ENCODE measurements around the gene CDS2.

Gene CDS2

DNA sequence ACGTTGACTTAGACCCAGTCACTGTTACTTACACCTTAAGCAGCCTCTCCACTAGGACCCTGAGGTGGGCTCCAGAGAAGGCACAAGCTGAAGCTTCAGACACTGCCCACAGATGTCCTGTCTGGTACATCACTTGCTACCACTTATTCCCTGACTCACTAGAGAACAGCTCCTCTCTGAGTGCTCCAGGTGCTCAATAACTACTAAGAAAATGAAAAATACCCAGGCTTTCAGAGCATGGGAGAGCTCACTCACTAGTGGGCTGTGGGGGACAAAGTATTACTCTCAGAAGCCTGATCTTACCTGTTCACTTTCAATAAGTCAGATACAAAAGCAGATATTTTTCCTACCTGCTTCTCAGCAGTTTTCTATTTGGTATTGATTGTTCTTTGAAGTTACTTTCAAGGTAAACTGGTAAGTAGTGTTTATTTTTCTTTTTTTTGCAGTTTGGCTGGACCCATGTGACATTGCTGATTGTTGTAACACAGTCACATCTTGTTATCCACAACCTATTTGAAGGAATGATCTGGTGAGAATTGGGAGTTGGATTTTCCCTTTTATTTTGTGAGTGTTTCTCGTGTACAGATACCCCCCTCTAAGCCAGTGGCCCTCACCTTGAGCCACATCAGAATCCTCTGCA lies 55.9 kb downstream of the CDS2 start:
- no peak for DNase-seq

DNA sequence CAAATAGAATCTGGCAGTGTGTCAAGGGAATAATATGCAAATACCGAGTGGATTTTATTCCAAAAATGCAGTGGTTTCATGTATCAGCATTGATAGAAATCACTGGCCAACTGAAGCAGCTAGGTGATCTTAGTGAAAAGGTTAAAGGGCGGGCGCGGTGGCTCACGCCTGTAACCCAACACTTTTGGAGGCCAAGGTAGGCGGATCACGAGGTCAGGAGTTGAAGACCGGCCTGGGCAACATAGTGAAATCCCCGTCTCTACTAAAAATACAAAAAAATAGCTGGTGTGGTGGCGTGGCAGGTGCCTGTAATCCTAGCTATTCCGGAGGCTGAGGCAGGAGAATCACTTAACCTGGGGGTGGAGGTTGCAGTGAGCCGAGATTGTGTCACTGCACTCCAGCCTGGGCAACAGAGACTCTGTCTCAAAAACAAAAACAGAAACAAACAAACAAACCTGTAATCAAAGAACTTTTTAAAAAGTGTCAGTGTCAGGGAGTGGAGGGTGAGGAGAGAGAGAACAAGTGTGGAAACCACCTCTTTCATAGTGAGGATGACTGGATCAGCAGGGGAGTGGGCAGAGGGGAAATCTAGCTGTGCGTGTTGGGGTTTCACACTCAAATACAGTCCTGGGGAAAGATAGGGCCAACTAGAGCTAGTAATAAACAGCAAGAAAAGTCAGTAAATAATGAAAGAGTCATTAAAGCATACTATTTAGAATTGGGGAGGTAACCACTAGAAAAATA lies 57.1 kb downstream of the CDS2 start:
- no peak for DNase-seq

DNA sequence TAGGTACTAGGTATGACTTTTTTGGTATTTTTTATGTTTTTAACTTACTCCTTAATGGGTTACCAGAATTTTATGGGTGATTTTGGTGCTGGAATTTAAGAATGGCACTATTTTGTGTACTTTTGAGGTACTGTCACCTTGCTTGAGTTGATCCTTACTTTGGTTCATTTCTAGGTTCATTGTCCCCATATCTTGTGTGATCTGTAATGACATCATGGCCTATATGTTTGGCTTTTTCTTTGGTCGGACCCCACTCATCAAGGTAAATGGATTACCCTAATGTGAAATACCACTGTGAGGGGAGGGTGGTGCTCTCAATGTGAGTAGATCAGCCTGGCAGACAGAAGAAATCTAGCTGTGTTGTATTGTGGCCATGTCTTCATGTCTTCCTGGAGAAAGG lies 57.9 kb downstream of the CDS2 start:
- DNase-seq, result no peak

DNA sequence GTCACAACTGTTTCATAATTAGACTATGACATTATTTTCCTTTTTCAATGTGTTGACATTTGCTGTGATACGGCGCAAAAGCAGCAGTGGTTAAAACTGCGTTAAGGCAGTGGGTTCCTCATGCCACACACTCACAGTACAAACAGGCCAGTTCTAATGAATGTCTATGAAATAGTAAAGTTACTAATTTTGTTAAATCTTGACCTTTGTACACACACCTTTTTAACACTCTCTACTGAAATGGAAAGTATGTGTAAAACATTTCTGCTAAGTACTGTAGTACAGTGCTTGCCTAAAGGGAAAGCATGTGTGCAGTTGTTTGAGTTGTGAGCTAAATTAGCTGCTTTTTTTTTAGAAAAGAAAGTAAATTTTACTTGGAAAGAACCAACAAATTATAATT lies 60.3 kb downstream of the CDS2 start:
- DNase-seq, result no peak

DNA sequence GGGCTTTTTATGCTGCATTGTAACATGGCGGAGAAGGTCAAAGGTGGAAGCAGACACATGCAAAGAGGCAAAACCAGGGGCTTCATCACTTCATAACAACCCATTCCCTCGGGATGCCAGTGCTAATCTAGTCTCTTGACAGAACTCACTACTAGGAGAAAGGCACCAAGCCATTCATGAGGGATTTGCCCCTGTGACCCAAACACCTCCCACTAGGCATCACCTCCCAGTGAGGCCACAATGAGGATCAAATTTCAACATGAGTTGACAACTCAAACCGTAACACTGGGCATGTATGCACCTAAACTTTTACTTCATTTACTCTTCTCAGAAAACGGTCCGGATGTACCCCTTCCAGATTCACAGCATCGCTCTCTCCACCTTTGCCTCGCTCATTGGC lies 61.9 kb downstream of the CDS2 start:
- no peak for DNase-seq

DNA sequence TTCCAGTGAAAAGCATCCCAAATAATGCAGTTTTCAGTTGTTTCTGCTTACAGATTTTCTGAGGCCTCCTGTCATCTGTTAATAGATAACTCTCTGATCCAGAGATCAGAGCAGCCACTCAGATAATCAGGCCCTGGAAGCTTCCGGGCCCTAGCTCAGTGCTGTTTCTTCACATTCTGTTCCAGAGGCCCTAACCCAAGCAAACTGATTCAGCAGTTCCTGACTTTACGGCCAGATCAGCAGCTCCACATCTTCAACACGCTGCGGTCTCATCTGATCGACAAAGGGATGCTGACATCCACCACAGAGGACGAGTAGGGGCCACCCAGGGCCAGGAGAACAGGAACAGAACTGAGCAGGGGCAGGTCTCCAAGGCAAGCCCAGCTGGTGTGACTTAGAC lies 63.1 kb downstream of the CDS2 start:
- no peak for DNase-seq

DNA sequence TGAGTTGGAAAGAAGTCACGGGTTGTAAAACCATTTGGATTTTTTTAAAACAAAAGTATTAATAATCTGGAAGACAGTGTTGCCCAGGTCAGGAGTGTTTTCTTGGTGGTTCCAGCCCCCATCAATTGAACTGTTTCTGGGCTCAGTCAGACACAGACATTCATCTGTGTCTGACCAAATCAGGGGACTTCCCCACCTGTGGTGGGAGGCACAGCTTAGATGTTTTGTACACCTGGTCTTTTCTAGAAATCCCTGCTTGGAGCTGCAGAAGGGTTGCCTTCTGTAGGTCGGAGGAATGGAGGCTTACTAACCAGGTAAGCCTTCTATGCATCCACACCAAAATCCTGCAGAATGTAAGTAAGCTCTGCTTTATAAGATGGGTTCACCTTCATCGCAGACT lies 63.6 kb downstream of the CDS2 start:
- DNase-seq, result no peak

DNA sequence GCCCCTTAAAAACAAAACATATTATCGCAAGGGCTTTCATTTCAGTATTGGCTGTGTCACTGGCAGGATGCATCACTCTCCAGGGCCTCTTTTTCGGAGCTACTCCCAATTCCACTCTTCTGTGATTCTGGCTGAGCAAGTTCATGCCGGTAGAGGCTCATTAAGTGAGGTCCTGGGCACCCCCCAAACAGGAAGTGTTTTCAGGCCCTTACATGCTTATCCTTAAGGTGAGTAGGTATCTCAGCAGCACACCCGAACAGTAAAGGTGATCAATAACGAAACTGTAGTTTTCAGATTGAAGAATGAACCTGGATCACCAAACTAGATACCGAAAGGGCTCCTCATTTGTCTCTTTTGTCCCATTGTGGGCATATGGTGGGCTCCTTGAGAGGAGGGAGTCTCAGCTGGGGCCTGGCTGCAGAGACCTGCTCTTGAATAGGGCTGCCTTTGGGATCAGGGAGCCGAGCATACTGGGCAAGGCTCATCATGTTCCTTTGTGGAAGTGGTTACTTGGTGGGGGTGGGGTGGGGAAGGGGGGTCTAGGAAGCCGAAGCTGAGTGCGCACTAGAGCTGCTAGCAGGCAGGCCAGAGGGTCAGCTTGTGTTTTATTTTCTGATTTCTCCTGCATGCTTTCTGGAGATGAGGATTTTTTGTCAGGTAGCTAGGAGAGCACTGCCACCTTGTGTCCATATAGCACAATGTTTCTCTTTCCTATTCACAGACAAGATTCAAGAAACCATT lies 65.2 kb downstream of the CDS2 start:
- peak; percentile 28 for DNase-seq

DNA sequence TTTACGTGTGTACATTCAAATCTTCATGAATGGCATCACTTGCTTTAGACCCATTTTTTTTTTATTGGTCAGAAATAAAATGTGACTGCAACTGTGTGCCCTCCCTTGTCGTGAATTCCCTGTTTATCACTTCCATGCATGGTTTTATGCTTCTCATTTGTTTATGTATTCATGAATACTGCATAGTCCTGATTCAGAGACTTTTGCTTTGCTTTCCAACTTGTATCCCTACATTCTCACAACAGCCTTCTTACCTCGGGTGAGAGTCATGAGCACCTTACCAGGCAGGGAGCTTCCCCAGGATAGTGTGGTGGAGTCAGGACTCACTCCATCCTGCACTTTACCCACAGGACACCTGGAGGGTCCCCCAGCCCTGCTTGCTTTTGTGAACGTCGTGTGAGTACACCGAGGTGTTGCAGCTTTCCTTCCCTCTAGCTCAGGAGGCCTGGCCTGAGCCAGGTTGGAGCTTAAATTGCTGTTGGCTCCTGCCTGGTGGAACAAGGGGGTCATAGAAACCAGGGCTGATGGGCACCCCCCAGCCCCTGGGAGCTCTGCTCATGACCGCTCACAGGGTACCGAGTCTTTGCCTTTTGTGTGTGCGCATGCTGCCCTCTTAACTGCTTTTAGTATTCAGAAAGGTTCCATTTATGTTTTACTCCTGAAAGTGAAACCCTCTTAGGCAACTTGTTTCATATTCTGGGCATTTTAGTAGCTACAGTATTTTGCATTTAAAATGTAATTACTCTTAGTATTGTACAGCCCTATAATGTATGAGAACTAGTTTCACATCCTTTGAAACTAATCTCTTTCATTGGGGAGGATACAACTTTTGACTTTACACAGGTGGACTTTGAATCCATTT lies 66.0 kb downstream of the CDS2 start:
- DNase-seq, result no peak

DNA sequence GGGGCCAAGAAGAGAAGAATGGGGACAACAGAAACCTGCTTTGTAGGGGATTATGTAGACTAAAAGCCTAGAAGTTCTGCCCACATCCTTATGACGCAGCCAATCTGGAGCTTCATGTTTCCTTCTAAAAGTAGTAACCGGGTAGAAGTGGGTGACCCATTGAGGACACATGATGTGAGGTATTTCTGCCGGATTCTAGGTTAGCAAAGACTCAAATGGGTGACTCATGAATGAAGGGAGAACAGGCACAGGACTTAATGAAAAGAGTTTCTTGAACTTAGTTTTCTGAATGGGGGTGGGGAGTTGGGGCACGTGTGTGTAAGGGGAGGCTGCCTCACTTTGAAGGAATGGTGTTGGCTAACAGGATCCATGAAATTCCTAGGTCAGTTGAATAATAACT lies 68.8 kb downstream of the CDS2 start:
- no peak for DNase-seq

DNA sequence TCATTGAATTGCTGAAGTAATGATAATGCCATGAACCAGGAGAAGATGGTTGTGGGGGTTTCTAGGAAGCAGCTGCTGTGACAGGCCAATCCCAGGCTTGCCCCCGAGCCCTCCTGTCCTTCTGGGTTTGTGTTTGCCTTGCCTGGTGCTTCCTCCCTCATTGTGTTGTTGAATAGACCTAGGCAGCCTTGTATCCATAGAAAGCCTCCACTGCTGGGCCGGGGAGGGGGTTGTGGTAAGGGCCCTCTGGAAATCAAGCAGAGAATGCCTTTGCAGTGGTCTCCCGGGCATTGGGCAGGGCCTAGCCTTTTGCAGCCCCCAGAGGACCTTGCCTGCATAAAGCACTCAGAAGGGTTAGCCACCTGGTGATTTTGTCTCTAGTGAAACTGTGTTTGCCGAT lies 69.3 kb downstream of the CDS2 start:
- DNase-seq, result no peak

DNA sequence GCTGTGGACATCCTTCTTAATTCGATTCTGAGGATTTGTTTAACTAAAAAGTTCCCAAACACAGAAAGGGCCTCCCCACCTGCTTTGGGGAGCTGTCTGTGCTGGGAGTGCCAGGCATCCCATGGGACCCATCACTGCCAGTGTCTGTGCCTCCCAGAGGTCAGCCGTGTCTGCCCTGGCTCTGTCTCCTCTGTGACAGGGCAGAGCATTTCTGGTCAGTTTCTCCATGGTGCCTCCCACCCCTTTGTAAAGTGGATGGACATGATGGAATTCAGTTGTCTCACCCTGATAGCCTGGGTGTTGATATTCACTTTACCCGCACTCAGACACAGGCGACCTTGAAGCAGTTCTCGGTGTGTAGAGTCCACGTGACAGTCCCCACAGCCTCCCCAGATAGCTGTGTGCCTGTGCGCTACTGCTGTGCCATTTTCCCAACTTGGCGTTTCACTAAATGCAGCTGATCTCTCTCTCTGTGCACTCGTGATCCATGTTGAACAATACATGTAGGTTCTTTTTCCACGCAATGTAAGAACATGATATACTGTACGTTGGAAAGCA lies 70.5 kb downstream of the CDS2 start:
- no peak for DNase-seq

DNA sequence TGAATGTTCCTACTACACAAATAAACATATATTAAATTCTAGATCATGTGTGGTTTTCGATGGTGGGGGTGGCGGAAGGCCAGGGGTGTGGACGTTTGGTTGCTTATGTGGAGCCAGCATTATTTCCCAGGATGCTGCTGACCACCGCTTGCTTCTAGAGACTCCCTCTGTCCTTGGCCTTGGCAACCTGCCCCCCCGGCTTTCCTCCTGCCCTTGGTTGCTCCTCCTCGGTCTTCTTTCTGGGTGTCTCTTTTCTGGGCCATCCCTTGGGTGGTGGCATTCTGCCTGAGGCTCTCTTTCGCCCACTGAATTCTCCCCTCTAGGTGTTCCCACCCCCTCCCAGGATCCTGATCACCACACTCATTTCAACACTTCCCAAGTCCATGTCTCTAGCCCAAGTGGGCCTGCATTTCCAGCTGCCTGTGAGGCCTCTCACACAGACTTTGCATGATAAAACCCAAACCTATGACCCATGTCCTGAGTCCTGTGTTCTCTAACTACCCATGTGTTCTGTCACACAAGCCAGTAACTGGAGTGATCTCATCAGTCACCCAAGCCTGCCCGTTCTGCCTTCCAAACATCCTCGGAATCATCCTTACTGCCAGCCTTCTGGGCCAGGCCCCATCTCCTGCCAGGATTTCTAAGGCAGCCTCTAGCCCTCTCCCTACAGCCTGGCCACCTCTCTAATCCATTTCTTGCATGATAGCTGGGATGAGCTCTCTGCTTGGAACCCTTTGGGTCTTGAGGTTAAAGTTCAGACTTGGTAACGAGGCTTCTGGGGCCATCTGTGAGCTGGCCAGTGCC lies 71.2 kb downstream of the CDS2 start:
- no peak for DNase-seq

DNA sequence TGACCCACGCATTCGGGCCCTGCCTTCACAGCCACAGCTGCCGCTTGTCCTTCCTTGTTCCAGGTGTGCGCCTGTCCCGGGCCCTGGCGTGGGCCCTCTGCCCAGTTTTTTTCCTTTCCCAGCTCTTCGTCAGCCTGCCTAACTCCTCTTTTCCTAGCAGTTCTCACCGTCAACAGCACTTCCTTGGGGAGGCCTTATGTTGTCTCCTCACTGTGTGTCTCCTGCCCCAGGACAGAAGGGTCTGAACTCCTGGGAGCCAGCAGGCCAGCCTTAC lies 71.8 kb downstream of the CDS2 start:
- no peak for DNase-seq

DNA sequence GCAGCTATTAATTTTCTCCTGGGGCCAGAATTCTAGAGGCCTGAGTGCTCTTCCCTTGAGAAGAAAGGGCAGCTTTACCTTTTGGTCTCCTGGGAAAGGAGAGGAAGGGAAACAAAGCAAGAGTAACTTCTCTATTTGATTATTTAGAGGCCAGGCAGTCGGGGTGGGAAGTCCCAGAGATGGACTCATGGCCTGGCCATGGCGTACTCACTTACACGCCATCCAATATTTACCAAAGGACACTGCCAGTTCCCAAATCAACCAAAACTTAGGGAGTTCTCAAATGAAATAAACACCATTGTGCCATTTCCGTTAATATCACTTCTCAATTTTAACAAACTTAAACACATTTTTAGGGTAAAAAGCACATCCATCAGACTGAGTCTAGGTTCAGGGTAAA lies 76.6 kb downstream of the CDS2 start:
- DNase-seq, result no peak

DNA sequence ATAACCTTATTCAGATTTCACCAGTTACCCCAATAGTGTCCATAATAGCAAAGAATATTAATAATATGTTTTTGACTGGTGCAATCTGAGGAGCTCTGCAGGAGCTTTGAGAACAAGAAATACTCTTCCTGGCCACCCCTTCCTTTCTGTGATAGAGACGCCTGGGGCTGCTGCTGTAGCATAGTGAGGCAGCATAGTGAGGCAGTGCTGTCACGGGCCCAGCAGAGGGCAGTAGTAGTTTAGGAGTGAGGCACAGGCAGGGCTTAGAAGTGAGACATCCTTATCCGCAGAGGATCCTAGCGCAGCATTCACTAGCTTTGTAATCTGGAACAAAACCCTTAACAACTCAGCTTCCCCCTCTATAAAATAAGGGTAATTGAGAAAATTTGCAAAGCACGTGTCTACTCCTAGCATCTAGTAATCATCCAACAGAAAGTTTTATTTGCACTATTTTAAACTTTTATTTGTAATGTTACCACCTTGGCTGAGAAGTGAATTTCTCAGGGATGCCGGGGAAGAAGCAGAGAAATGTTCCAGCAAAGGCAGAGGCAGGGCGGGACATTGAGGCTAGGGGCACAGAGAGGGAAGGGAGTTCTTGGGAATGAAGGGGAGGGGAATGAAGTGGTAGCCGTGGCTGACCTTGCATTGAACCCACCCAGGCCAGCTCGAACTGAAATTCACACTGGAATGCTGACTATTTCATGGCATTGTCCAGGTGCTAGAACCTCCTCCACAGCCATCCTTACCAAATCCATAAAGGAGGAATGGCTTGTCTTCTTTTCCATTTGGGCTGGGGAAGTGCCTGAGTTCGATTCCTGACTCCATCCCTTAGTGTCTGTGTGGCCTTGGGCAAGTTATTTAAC lies 78.8 kb downstream of the CDS2 start:
- peak; percentile 62 for DNase-seq

DNA sequence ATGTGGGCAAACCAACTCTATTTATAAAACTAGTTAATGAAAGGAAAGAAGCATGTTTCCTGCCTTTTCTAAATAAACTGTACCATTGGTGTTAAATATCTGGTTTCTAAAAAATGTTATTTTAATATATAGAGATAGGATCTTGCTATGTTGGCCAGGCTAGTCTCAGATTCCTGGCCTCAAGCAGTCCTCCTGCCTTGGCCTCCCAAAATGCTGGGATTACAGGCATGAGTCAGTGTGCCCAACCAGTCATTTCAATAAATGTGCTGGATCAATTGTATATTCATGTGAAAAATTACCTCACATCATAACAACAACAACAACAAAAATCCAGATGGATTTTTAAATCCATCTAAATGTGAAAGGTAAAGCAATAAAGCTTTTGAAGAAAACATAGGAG lies 80.3 kb downstream of the CDS2 start:
- DNase-seq, result no peak

DNA sequence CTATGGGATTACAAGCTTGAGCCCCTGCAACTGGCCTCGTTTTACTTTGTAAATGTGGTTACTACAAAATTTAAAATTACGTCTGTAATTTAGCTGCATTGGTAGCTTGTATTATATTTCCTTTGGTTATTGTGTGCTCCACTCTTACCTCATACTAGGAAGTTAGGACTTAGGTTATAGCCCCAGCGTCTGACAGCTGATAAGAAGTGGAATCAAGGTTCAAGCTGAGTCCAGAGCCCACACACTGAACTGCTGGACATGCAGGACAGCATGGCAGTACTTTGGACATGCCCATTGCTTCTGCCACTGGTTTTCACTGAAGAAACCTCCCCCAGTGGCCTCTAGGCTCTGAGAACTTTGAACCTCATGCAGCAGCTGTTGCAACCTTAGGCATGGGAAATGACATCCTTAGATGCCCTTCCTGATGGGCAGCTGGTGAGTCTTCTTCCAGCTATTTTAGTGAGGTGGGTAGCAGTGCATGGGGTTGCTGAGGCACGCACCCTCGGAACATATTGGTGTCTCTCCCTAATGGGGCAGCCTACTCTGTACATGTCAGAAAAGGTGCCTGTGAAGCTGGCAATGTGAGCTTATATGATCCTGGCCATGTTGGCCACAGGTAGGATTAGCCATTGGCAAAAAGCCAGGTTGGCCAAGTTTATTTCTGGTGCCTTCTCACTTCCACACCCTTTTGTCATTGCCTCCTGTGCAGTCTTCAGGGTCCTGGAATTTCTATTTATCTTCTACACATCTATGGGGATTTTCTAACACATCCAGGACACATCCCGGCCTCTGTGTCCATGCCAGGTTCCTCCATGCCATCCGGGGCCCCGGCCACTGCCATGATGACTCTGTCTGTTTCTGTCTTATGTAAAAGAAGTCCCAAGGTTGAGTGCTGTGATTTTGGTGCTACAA lies 85.3 kb downstream of the CDS2 start:
- no peak for DNase-seq

DNA sequence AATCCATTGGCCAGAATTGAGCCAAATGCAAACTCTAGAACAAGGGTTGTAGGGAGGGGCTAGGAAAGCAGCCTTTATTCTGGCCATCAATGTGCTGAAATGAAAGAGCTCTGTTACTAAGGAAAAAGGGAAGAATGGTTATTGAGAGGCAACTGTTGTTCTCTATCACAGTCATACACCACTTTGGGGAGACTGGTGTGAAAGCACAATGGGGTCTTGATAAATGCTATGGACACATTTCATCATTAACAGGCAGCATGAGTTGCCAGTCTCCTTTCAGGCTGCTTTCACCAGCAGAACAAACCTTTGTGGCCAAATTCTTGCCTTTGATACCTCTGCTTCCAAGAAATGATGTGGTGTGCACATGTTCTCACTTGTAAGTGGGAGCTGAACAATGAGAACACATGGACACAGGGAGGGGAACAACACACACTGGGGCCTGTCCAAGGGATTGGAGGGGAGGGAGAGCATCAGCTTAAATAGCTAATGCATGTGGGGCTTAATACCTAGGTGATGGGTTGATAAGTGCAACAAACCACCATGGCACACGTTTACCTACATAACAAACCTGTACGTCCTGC lies 86.2 kb downstream of the CDS2 start:
- no peak for DNase-seq

DNA sequence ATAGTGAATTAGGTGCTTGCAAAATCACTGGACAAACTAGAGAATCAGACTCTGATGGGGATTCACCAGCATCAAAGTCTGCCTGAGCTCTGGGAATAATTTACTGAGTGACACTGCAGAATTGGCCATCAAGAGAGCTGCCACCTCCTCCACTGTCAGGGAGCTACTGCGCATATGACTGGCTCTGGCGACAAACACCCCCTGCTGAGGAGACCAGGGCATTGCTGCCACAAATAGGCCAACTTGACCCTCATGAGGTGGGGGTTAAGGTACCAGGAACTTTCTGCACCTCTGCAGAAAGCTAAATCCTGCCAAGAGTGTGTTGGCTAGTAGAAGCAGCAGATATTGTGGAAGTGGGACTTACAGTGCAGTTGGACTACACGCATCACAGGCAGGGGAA lies 88.0 kb downstream of the CDS2 start:
- no peak for DNase-seq
